NAMALWA (cell line): ENCODE results near the gene MS4A4E.
"Not testable (repeated sequence)": the region's sequence is repeated elsewhere in the genome, so short reads cannot be mapped to it uniquely, and the experiment has no call there.

ENCODE experiments used
- DNase-seq: peaks from one replicate; pipeline ENCODE4 v3.0.0-alpha.2; 2015; ENCODE audit warnings: low spot score

Gene MS4A4E

DNA sequence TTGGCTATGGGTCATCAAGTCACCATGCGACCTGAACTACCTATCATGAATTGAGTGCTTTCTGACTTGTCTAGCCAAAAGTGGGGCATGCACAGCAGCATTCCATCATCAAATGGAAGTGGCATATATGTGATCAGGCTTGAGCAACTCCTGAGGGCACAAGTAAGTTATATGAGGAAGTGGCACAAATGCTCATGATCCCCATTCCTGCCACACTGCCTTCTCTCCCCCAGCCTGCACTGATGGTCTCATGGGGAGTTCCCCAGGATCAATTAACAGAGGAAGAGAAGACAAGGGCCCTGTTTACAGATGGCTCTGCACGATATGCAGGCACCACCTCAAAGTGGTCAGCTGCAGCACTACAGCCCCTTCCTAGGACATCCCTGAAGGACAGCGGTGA, 21.8 kb downstream of the MS4A4E start:
- no peak for DNase-seq

GRCh38 chr11:60214386-60214785, 28.6 kb downstream of the MS4A4E start:
- DNase-seq: no peak

DNA sequence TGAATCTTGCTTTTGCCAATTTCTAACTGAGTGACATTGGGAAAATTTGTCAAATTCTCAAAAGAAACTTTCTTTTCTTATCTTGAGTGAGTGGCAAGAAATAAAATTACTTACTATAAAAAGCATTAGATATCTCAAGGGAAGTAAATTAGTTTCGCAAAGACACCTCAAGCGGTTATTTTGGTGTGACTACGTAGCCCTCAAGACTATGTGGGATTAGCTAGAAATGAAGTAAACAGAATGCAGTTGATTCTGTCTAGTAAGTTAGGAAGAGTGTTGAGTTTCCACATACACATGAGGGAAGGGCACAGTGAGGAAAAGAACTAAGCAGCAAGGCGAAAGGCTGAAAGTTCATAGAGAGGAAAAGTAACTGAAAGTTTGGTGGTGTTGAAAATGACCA, 31.7 kb downstream of the MS4A4E start:
- no peak for DNase-seq

GRCh38 chr11:60209977-60210376, 33.0 kb downstream of the MS4A4E start:
- no peak for DNase-seq

DNA sequence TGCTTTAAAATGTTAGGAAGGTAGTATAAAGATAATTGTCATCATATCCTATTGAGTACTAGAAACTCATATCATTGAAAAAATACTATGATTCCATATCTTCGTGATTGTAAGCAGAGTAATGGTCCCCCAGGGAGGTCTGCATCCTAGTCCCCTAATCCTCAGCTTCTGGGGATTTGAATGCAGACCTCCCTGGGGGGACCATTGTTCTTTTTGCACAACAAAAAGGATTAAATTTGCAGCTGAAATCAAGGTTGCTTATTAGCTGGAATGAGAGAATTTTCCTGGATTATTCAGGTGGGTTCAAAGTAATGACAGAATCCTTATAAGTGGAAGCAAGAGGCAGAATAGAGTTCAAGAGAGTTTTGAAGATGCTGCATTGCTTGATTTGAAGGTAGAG, 34.0 kb downstream of the MS4A4E start:
- no peak for DNase-seq

- DNase-seq: no peak
Observed at GRCh38 chr11:60208146-60208895, 34.6 kb downstream of the MS4A4E start.

- DNase-seq: no peak
Observed at GRCh38 chr11:60206616-60207015, 36.3 kb downstream of the MS4A4E start.

DNA sequence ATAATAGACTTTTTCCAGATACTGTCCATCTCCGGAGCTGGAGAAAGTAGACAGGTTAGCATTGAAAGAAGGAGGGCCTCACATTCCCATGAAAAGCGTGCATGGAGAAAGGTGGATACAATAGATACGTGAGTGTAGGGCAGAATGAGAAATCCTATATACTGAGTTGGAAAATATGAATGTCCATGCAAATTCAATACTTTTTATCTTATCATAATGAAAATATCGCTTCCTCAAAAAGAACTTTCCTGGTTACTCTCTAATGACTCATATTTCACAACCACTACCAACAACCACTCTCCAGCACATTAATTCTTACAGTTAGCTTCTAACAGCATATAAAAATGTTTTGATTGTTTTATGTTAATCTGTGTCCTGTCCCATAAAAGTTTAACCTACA, 38.0 kb downstream of the MS4A4E start:
- no peak for DNase-seq

DNA sequence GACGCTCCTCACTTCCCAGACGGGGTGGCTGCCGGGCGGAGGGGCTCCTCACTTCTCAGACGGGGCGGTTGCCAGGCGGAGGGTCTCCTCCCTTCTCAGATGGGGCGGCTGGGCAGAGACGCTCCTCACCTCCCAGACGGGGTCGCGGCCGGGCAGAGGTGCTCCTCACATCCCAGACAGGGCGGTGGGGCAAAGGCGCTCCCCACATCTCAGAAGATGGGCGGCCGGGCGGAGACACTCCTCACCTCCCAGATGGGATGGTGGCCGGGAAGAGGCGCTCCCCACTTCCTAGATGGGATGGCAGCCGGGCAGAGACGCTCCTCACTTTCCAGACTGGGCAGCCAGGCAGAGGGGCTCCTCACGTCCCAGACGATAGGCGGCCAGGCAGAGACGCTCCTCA, 41.6 kb downstream of the MS4A4E start:
- not testable (repeated sequence) for DNase-seq

GRCh38 chr11:60197442-60197841, 45.5 kb downstream of the MS4A4E start:
- DNase-seq: no peak

GRCh38 chr11:60195923-60196368, 47.0 kb downstream of the MS4A4E start:
- DNase-seq: no peak

DNA sequence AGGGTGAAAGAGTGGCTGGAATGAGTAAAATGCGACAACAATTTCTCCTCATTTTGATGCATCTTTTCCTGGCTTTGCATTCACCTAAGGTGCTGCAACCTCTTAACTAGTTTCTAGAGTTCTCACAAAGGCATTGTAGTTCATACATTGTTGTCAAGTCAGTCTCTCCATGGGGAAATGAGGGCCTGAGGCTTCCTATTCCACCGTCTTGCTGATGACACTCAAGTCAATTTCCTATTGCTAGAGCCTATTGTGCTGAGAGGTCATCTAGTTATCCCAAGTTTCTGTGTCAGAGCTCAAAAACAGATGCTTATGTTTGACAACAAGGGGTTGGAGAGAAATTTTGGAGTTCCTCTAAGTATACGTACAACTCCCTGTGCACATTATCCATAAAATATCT, 48.4 kb downstream of the MS4A4E start:
- no peak for DNase-seq

- peak; percentile 81 for DNase-seq
Observed at GRCh38 chr11:60193687-60194433, 49.1 kb downstream of the MS4A4E start.

DNA sequence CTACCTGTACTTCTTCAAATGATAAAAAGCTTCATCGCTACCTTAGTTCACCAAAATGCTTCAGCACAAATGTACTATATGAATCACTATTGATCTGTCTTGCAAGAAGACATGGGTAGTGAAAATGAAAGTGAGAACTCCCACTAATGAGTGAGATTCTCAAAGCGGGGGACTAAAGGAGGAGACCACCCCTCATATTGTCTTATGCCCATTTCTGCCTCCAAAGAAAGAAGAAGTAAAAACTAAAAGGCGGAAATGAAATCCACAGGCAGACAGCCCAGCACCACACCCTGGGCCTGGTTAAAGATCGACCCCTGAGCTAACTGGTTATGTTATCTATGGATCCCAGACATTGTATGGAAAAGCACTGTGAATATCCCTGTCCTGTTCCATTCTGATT, 50.4 kb downstream of the MS4A4E start:
- DNase-seq: not testable (repeated sequence)

- not testable (repeated sequence) for DNase-seq
Observed at GRCh38 chr11:60188481-60188880, 54.5 kb downstream of the MS4A4E start.

DNA sequence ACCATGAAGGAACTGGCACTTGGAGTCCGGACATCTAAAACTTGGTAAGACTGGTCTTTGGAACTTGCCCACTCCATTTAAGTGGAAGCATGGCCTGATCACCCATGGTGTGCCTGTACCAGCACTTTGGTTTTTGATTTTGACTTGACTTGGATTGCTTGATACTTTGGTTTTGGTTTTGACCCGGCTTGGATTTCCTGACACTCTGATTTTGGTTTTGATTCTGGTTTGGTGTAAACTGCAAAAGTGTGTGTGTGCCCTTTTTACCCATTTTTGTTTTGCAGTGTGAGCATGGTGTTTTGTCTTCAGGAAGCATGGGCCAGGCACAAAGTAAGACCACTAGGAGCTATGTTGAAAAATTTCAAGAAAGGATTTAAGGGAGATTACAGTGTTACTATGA, 56.8 kb downstream of the MS4A4E start:
- not testable (repeated sequence) for DNase-seq

DNA sequence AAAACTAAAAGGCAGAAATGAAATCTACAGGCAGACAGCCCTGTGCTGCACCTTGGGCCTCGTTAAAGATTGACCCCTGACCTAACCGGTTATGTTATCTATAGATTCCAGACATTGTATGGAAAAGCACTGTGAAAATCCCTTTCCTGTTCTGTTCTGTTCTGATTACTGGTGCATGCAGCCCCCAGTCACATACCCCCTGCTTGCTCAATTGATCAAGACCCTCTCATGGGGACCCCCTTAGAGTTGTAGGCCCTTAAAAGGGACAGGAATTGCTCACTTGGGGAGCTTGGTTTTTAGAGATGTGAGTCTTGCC, 57.5 kb downstream of the MS4A4E start:
- DNase-seq: not testable (repeated sequence)

- DNase-seq: no peak
Observed at GRCh38 chr11:60184824-60185511, 58.0 kb downstream of the MS4A4E start.

DNA sequence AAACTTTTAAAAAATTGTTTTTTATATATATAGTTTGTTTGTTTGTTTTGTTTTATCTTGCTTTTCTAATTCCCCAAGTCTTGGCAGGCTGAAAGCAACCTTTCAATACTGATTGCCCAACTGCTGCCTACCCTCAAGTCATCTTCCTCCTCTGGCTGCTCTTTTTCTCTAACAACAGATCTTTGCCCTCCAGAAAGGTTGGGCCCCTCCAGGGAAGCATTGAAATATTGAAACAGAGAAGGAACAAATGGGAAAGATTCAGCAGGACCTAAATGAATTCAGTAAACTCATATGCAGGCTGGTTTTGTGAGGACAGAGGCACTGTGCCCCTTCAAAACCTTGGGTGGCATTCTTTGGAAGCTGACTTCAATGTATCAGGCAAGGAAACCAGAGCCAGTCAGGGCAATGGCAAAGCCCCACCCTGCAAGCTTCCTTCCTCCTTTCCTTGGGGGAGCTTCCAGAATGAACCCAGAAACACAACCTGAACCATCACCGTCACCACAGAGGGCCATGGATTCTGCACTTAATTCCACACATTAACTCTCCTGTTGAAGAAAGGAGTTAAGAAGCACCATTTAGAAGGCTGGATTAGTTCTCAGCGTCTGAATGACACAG, 59.2 kb downstream of the MS4A4E start:
- DNase-seq: no peak

GRCh38 chr11:60182541-60183330, 60.2 kb downstream of the MS4A4E start, which contains the start of gene MS4A6A:
TSS of gene MS4A6A (minus strand) at chr11:60183083. CDS start at chr11:60181727, 1,356 bp downstream.
- no peak for DNase-seq

DNA sequence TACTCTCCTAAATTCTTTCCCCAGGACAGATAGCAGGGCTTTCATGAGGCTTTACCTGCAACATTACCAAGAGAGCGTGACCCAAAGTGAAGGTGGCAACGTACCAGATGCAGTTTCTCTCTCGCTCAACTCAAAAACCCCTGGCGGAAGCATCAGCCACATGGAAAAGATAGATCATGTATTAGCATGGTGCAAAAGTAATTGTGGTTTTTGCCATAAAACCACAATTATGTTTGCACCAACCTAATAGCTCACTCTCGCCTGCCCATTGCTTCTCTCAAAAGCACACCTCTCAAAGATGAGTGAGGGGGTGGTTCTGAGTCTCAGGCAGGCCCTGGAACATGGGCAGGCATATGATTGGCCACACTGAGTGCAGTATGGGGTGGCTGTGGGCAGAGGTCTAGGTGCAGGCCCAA, 67.1 kb downstream of the MS4A4E start:
- DNase-seq: no peak

DNA sequence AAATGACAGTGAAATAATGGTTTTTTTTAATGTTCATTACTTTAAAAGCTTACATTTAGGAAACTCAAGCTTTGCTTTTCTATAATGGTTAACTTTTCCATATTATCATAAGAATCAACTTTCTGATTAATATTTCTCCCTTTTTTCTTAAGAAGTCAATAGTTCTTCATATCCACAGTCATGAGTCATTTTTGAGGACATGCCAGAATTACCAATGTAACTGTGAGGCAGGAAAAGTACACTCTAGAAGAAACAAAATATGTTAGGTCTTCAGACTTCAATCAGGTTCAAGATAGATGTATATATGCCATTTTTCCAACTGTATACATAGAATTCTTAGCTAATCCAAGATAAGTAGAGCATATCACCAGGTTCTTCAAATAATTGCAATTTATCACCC, 70.9 kb downstream of the MS4A4E start:
- no peak for DNase-seq
